ENCODE data around the gene ATP6V1C2. TPM values are rescaled to one million over a fixed set of nuclear protein-coding genes. Genes with fewer than 3 reads are reported as not detected.

The ATP6V1C2 gene
- total and polyA plus RNA-seq, 2 experiments from 2014 or later: 0.14 to 2.1 TPM

DNA sequence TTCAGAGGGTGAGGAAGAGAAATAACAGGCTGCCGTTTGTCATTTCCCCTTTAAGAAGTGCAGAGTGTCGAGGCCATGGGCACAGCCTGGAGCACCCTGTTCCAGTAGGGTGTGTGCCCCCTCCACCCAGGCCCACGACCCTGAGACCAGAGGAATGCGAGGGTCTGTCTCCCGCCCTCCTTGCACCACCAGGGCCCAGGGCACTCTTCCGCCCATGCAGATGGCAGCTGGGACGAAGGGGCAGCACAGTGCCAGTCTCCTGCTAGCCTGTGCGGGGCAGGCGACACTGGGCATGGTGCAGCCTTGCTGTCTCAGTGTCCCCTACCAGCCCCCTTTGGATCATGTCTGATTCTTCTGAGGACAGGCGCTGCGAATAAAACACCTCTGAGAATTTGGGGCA, 106.9 kb downstream of the ATP6V1C2 start:
- no peaks in the 10 kb centered on the region for H3K9me2 ChIP-seq (ENCODE audit: insufficient read depth)
- H3K79me2 ChIP-seq (replicated peaks; ENCODE audit: insufficient read depth): no peaks in the 10 kb centered on the region
- H3K27me3 ChIP-seq (ENCODE audit: insufficient read depth): no peaks in the 10 kb centered on the region
- Mint-ChIP-seq H3K27me3 (ENCODE audit: insufficient read depth, low read depth, poor library complexity) (peaks cover 16% of the 10 kb centered on the region), H3K9me3 (no peaks in the 10 kb centered on the region), H3K4me1 (peaks cover 17% of the 10 kb centered on the region), H3K4me3 (no peak overlapping the region), H3K27ac (no peak overlapping the region), H3K36me3 (ENCODE audit: low read depth) (no peaks in the 10 kb centered on the region)
- peaks cover 8% of the 10 kb centered on the region; the same call in 1 of the 2 replicates for H3K4me1 ChIP-seq (ENCODE audit: insufficient read depth)
- DNase-seq (ENCODE audit: low spot score) (no peak), ATAC-seq (no peak)
- no peaks in the 10 kb centered on the region for H3F3A ChIP-seq (replicated peaks; ENCODE audit: low read depth)
- no peak overlapping the region for H3K27ac ChIP-seq (ENCODE audit: low read depth)
- TF ChIP-seq CREB1 (CRISPR knock-in tag; IDR thresholded peaks at IDR 0.05; ENCODE audit: low read depth): no peak
- no peak for TF ChIP-seq STAT1 (IDR thresholded peaks at IDR 0.05; ENCODE audit: unreplicated experiment)
- TF ChIP-seq EZH2 (IDR thresholded peaks at IDR 0.05; ENCODE audit: low read depth, unreplicated experiment): no peak
- TF ChIP-seq ETS1 (IDR thresholded peaks at IDR 0.05): no peak
- TF ChIP-seq EZH2phosphoT487 (IDR thresholded peaks at IDR 0.05; ENCODE audit: unreplicated experiment): no peak
- TF ChIP-seq ZNF462 (CRISPR knock-in tag; IDR thresholded peaks at IDR 0.05): no peak
- no peak for TF ChIP-seq NANOG (IDR thresholded peaks at IDR 0.05; ENCODE audit: borderline replicate concordance)
- TF ChIP-seq CTCF (conservative IDR thresholded peaks at IDR 0.05; ENCODE audit: low read depth in 2 of 2): no peak
- TF ChIP-seq JUNB (IDR thresholded peaks at IDR 0.05; ENCODE audit: unreplicated experiment): no peak
- no peak for TF ChIP-seq ZNF331 (CRISPR knock-in tag; IDR thresholded peaks at IDR 0.05; ENCODE audit: low read depth)
- no peak for TF ChIP-seq ZNF114 (CRISPR knock-in tag; IDR thresholded peaks at IDR 0.05)
- TF ChIP-seq, protein P1, sequence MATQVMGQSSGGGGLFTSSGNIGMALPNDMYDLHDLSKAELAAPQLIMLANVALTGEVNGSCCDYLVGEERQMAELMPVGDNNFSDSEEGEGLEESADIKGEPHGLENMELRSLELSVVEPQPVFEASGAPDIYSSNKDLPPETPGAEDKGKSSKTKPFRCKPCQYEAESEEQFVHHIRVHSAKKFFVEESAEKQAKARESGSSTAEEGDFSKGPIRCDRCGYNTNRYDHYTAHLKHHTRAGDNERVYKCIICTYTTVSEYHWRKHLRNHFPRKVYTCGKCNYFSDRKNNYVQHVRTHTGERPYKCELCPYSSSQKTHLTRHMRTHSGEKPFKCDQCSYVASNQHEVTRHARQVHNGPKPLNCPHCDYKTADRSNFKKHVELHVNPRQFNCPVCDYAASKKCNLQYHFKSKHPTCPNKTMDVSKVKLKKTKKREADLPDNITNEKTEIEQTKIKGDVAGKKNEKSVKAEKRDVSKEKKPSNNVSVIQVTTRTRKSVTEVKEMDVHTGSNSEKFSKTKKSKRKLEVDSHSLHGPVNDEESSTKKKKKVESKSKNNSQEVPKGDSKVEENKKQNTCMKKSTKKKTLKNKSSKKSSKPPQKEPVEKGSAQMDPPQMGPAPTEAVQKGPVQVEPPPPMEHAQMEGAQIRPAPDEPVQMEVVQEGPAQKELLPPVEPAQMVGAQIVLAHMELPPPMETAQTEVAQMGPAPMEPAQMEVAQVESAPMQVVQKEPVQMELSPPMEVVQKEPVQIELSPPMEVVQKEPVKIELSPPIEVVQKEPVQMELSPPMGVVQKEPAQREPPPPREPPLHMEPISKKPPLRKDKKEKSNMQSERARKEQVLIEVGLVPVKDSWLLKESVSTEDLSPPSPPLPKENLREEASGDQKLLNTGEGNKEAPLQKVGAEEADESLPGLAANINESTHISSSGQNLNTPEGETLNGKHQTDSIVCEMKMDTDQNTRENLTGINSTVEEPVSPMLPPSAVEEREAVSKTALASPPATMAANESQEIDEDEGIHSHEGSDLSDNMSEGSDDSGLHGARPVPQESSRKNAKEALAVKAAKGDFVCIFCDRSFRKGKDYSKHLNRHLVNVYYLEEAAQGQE (IDR thresholded peaks at IDR 0.05; ENCODE audit: unreplicated experiment): no peak
- no peak for TF ChIP-seq POLR2AphosphoS5 (IDR thresholded peaks at IDR 0.05; ENCODE audit: low read depth)
- no peak overlapping the region for H2AFZ ChIP-seq
- H3K36me3 ChIP-seq (ENCODE audit: insufficient read depth): no peaks in the 10 kb centered on the region
- H3K4me3 ChIP-seq: no peak overlapping the region
- H4K20me1 ChIP-seq (replicated peaks; ENCODE audit: insufficient read depth): no peaks in the 10 kb centered on the region
- no peak overlapping the region for H3K4me2 ChIP-seq
